Stimulated activated CD4-positive, alpha-beta T cell treated with anti-CD3 and anti-CD28 coated beads, Interleukin-1b, Interleukin-23, amount 100 ng/mL, for 24 hours (primary cell): ENCODE measurements around the gene PATE4.
A peak's percentile ranks its signal among the peaks of the same experiment; 100 is the strongest.

Source experiments
- DNase-seq, 4 experiments: peaks; one replicate each; pipeline ENCODE4 v3.0.0-alpha.2; 2020; ENCODE audit warnings: low read depth in 4 of 4, low spot score in 1 of 4

Gene PATE4

GRCh38 chr11:125887373-125888324, 54.5 kb downstream of the PATE4 start, which contains the start of gene HYLS1:
HYLS1 (plus strand) TSS chr11:125887668; CDS start chr11:125899369, 11,701 bp downstream.
- peak; percentile 87 to 93 (median 91) for DNase-seq
